EL (cell line): ENCODE results near the gene EML4.

Experiments used
- DNase-seq: peaks from one replicate; pipeline ENCODE4 v3.0.0-alpha.2; 2016

The EML4 gene

GRCh38 chr2:42196403-42197267, 27.5 kb downstream of the EML4 start:
- DNase-seq = peak; percentile 57

DNA sequence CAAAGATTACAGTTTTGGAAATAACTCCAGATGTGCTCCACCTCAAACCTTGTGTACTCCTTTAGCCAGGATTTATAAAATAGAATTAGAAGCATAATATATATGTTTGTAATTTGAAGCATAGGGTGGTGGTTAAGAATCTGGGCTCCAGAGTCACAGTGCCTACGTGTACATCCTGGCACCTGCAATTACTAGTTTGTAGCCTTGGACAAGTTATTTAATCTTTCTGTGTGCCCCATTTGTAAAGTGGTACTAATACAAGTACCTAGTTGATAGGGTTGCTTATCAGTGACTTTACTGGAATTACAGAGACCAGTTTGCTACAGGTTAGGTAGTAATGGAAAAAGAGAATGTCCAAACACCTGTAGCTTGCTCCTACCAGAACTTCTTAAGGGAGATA, 28.6 kb downstream of the EML4 start:
- no peak for DNase-seq

- DNase-seq = no peak
Measured at GRCh38 chr2:42198466-42198865, 29.3 kb downstream of the EML4 start.

GRCh38 chr2:42199002-42199401, 29.8 kb downstream of the EML4 start:
- no peak for DNase-seq

DNA sequence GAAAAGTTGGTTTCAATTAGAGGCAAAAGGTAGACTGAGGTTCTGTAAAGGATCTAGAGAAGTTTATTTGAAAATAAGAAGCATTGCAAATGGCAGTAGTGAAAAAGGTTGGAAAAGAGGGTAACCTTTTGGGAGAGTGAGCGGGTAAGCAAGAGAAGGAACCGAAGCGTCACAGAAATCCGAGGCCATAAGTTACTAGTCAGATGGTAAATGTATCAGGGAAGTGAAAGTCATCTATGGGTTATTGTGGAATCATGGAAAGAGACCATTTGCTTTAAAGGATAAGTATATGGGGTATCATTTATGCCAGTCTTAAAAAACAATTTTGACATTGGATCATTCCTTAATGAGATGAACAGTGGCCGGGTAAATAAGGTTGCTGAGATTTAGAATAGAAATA, 30.5 kb downstream of the EML4 start:
- DNase-seq = no peak

GRCh38 chr2:42200926-42201855, 32.0 kb downstream of the EML4 start:
- no peak for DNase-seq

DNA sequence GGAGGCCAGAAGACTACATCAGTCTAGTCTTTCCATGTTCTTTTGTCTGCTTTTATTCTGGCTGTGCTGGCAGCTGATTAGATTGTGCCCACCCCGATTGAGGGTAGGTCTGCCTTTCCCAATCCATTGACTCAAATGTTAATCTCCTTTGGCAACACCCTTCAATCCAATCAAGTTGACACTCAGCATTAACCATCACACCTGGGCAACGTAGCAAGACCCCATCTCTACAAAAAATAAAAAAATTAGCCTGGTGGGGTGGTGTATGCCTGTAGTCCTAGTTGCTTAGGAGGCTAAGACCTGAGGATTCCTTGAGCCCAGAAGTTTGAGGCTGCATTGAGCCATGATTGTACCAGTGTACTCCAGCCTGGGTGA, 33.5 kb downstream of the EML4 start:
- DNase-seq = no peak

DNA sequence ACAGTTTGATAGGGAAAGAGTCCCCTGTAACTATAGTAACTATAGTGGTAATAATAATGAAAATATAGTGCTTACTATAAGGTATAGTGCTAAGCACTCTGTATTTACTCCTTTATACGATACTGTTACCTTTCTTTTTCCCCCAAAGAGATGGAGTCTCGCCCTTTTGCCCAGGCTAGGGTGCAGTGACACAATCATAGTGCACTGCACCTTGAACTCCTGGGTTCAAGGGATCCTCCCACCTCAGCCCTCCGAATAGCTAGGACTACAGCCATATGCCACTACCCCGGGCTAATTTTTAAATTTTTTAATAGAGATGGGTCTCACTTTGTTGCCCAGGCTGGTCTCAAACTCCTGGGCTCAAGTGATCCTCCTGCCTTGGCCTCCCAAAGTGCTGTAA, 34.6 kb downstream of the EML4 start:
- no peak for DNase-seq

DNA sequence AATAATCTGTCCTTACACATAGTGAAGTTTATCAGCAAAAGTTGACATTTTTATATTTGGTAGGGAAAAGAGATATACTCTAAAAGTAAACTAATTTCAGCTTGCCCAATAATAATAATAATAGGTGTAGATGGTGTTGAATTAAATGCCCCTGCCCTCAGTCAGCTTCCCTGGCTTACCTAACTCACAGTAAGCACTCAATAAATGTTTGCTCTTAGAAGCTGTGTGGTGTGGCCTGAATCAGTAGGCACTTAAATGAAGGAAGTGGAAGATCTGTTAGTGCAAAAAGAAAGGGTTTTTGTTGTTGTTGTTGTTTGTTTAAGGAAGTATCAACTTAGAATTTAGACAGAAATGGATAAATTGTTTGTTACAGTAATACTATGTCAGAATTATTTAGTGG, 36.2 kb downstream of the EML4 start:
- no peak for DNase-seq

DNA sequence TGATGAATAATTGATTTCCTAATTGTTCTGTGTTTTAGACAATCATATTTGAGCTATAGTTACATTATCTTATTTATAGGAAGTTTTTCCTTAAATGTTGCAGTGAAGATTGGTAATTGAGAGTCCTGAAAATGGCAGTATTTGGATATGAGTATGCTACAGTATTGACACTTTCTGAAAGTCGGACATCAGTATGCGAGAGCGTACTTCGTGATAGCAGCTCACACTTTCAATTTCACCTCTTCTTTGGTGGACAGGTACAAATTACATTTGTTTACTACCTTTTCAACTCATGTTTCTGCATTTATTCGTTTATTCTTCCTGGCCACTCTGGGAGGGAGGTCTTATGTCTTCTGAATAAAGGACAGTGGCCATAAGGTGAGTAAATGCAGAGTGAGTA, 38.7 kb downstream of the EML4 start:
- DNase-seq = no peak

DNA sequence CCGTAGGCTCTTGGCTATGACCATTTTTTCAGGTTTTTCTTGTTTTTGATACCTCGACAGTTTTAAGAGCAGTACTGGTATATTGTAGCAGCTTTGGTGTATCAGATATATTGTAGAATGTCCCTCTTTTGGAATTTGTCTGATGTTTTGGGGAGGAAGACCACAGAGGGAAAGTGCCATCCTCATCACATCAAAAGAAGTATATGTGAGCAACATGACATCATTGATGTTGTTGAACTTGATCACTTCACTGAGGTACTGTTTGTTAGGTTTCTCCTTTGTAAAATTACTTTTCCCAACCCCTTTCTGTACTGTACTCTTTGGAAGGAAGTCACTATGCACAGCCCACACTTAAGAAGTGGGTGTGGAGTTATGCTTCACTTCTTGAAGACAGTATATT, 41.0 kb downstream of the EML4 start:
- DNase-seq = no peak

GRCh38 chr2:42211291-42211690, 42.1 kb downstream of the EML4 start:
- DNase-seq = no peak

GRCh38 chr2:42214669-42215068, 45.5 kb downstream of the EML4 start:
- no peak for DNase-seq

- DNase-seq = peak; percentile 40
Measured at GRCh38 chr2:42216694-42217093, 47.5 kb downstream of the EML4 start.

DNA sequence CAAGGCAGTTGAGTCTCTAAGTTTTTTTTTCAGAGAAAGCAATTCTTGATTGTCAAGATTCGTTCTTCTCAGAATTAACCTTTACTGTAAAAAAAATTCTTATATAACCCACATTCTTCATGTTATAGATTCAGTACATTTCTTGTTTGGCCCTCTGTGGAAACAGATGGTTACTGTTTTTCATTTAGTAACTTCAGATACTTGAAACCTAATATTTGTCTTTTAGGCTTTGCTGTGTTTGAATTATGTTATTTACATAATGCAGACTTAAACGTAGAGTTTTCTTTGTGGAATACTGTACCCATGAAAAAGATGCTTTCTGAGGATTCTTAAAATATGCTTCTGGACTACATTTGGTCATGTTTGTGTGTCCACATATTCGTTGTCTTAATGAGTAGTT, 48.2 kb downstream of the EML4 start:
- no peak for DNase-seq

DNA sequence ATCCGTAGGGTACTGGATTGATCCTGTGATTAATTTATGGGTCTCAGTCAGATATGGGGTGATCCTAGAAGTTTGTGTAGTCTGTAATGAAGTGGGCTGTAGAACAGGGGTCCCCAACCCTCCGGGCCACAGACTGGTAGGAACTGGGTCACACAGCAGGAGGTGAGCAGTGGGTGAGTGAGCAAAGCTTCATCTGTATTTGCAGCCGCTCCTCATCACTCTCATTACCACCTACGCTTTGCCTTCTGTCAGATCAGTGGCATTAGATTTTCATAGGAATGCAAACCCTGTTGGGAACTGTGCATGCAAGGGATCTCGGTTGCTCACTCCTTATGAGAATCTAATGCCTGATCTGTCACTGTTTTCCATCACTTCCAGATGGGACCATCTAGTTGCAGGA, 48.8 kb downstream of the EML4 start:
- DNase-seq = no peak

- DNase-seq = no peak
Measured at GRCh38 chr2:42218712-42219111, 49.6 kb downstream of the EML4 start.

GRCh38 chr2:42219160-42219559, 50.0 kb downstream of the EML4 start:
- DNase-seq = no peak

GRCh38 chr2:42220566-42220965, 51.4 kb downstream of the EML4 start:
- no peak for DNase-seq

DNA sequence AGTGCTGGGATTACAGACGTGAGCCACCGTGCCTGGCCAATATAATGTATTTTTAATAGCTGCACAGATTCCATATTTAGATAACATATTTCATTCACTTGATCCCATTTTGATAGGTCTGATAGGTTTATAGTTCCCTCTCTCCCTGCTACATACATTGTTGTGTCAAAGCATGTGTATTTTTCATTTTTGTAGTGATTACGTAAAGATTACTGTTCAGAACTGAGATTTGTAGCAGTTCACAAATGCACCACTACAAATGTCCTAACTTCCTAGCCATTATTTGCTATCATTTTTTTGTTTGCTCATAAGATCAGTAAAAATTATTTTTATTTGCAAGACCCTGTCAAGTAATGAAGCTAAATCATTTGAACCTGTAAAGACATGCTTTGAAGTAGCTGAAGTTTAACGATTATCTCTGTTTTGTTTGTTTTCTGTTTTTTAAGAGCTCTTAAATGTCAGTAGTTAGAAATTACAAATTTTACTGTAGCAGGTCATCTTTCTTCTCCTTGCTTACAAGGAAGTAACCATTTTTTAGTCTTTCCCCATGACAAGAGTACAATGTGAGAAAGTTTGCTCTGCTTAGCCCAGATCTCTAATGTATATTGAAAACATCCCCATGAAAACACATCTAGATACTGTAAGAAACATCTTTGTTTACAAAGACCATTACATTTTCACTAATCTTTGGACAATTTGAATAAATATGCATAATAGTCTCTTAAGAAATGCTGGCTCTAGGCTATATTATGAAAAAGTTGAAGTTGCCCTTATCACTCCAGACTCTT, 54.1 kb downstream of the EML4 start:
- no peak for DNase-seq

GRCh38 chr2:42223855-42224268, 54.7 kb downstream of the EML4 start:
- DNase-seq = peak; percentile 34

DNA sequence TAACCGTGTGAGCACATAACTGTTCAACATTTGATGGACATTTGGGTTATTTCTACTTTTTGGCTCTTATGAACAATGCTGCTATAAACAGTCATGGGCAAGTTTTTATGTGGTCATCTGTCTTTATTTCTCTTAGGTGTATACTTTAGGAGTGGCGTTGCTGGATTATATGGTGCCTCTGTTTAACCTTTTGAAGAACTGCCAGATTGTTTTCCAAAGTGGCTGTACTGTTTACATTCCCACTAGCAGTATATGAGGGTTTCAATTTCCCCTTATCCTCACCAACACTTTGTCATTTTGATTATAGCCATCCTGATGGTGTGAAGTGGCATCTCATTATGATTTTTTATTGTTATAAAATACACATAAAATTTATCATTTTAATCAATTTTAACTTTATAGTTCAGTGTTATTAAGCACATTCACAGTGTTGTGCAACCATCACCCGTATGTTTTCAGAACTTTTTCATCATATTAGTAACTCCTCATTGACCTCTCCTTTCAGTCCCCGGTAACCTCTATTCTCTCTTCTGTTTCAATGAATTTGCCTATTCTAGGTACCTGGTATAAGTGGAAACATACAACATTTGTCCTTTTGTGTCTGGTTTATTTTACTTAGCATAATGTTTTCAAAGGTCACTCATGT, 55.4 kb downstream of the EML4 start:
- no peak for DNase-seq

GRCh38 chr2:42225573-42225972, 56.4 kb downstream of the EML4 start:
- no peak for DNase-seq
